Spleen (tissue), 11 donors: ENCODE measurements around the gene NUP214. TPM values are rescaled to one million over a fixed set of nuclear protein-coding genes. Genes with fewer than 3 reads are reported as not detected.

Experiments used
- DNase-seq: peaks from one replicate; pipeline ENCODE4 v3.0.0-alpha.2; 2020
- H3K27ac ChIP-seq, 8 donors: fragments of 200-600 bp; sonication (generic) in 7 of 8; 1 replicate in 4 of 8; 2 replicates in 4 of 8; pipeline versions ENCODE4 v1.5.0 to v1.8.0; 2016 to 2021; ENCODE audit warnings: inconsistent platforms in 4 of 8, mild to moderate bottlenecking in 4 of 8, moderate library complexity in 1 of 8
- H3K27me3 ChIP-seq, 7 donors: fragments of 200-600 bp; sonication (generic) in 6 of 7; replicated peaks in 1 of 7; 1 replicate in 4 of 7; 2 replicates in 3 of 7; pipeline versions ENCODE4 v1.5.0 to v1.8.0; 2016 to 2021; ENCODE audit warnings: inconsistent platforms in 3 of 7, mild to moderate bottlenecking in 1 of 7
- H3K36me3 ChIP-seq, 6 donors: fragments of 200-600 bp; sonication (generic) in 5 of 6; 1 replicate in 4 of 6; 2 replicates in 2 of 6; pipeline versions ENCODE4 v1.5.0 to v1.8.0; 2016 to 2021; ENCODE audit warnings: inconsistent platforms in 2 of 6
- H3K4me1 ChIP-seq, 6 donors: fragments of 200-600 bp; sonication (generic) in 5 of 6; 1 replicate in 3 of 6; 2 replicates in 3 of 6; pipeline versions ENCODE4 v1.5.0 to v1.8.0; 2016 to 2021; ENCODE audit warnings: inconsistent platforms in 3 of 6
- H3K4me3 ChIP-seq, 8 donors: fragments of 200-600 bp; sonication (generic) in 7 of 8; 1 replicate in 4 of 8; 2 replicates in 4 of 8; pipeline versions ENCODE4 v1.5.0 to v1.8.0; 2016 to 2021; ENCODE audit warnings: inconsistent platforms in 4 of 8, mild to moderate bottlenecking in 4 of 8, moderate library complexity in 2 of 8
- H3K9me3 ChIP-seq, 8 donors: fragments of 200-600 bp; sonication (generic) in 7 of 8; 1 replicate in 4 of 8; 2 replicates in 4 of 8; pipeline versions ENCODE4 v1.5.0 to v1.8.0; 2016 to 2021; ENCODE audit warnings: inconsistent platforms in 4 of 8
- POLR2A ChIP-seq, 3 donors: fragments of 450-650 bp; IDR thresholded peaks; one replicate each; pipeline ENCODE4 v1.5.1; 2017; ENCODE audit warnings: antibody characterized with exemption in 3 of 3, mild to moderate bottlenecking in 1 of 3
- POLR2AphosphoS5 ChIP-seq, 3 donors: sonication (generic); formaldehyde crosslinking; IDR thresholded peaks; one replicate each; pipeline ENCODE4 v1.5.1; 2017; ENCODE audit warnings: antibody characterized with exemption in 3 of 3
- whole genome bisulfite sequencing, 5 donors: extraction: QIAGEN DNeasy Blood & Tissue Kit in 3 of 5; methylation state at CpG; one replicate each; pipeline versions ENCODE4 v1.1.5 to v1.1.7; 2013 to 2018; 5-methylcytosine and 5-hydroxymethylcytosine counted together
- intact Hi-C: fragments of 100-400 bp; cut with DNase I; formaldehyde crosslinking; loops from one replicate; pipeline ENCODE4 v1.15.0; 2023; ENCODE audit warnings: low total_unique reads
- polyA plus RNA-seq, 3 donors: library from polyadenylated mRNA; stranded (reverse); fragments of 200-250 nt; gene quantifications; one replicate each; pipeline ENCODE4 v1.2.1, GENCODE V29; 2013
- small RNA-seq, 4 donors: library from RNA; depleted of rRNA; stranded (forward); fragments of <200 nt; gene quantifications; one replicate each; pipeline ENCODE3, GENCODE V24; 2016
- total RNA-seq, 7 donors: library from RNA; depleted of rRNA in 3 of 7; stranded (reverse); fragments of >200 nt in 3 of 7; fragmentation: NEBNext Ultra II Directional in 4 of 7; extraction: Animal tissue kit (Norgen Biotek cat#: 25700) in 4 of 7; gene quantifications; one replicate each; pipeline versions ENCODE4 v1.1.0 to v1.2.1, GENCODE V29; 2016 to 2021
- TF ChIP-seq, protein P1 (sequence below), 11 experiments: fragments of 200-600 bp in 7 of 11; fragments of 450-650 bp in 4 of 11; sonication (generic) in 4 of 11; IDR thresholded peaks in 8 of 11; conservative IDR thresholded peaks in 3 of 11; 1 replicate in 7 of 11; 2 replicates in 4 of 11; pipeline versions ENCODE4 v1.4.0 to v1.8.0; 2016 to 2021; ENCODE audit warnings: antibody characterized with exemption in 11 of 11, inconsistent platforms in 4 of 11, mild to moderate bottlenecking in 1 of 11
- donor health status: healthy with polysubstance abuse.
- donor health status: DM: no; HTN: no; CAD: no; lungs with moderate emphysema.
- donor health status: DM: no; HTN: no; CAD: no.
- donor health status: Bipolar disorder and iron deficiency.
- donor health status: healthy.
- donor health status: DM: no; HTN: no; CAD: no.
- donor health status: DM: yes; HTN: yes; CAD: no.

Gene NUP214
- total and polyA plus RNA-seq, 10 donors = 21.4 to 182 (median 121) TPM

DNA sequence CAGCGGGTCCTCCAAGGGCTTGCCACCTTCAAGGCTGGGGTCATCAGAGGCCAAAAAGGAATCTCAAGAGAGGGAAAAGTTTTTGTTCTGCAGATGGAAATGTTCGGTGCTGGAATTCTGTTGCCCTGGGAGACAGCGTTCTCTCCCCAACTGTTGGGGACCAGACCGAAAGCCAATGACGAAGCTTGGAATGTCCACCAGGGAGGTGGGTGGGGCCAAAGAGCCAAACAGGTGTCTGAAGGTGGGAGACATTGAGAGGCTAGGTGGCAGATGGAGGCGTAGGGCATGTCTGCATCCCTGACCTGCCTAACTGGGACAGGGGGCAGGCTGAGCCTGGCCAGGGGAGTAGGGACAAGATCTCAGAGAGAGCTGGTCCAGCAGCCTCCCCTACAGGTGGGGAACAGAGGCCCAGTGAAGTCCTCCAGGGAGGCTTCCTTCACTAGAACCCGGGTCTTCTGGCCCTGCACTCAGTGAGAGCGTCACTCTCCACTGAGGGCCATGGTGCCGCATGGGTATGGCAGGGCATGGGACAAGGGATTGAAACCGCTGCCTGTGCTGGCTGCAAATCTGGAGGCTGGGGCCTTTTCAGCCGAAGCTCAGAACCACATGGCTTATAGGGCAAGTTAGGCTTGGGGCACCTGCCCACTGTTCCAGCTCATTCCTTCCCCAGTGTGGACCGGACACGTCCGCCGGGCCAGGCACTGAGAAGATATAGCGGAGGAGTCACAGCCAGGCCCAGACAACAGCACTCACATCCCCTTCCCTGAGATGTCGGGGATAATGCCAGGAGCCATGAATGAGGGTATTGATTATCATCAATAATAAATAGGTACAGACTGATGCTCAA is 156.0 kb downstream of the NUP214 start:
- no peak for TF ChIP-seq POLR2AphosphoS5 (IDR thresholded peaks at IDR 0.05)
- TF ChIP-seq, protein P1, sequence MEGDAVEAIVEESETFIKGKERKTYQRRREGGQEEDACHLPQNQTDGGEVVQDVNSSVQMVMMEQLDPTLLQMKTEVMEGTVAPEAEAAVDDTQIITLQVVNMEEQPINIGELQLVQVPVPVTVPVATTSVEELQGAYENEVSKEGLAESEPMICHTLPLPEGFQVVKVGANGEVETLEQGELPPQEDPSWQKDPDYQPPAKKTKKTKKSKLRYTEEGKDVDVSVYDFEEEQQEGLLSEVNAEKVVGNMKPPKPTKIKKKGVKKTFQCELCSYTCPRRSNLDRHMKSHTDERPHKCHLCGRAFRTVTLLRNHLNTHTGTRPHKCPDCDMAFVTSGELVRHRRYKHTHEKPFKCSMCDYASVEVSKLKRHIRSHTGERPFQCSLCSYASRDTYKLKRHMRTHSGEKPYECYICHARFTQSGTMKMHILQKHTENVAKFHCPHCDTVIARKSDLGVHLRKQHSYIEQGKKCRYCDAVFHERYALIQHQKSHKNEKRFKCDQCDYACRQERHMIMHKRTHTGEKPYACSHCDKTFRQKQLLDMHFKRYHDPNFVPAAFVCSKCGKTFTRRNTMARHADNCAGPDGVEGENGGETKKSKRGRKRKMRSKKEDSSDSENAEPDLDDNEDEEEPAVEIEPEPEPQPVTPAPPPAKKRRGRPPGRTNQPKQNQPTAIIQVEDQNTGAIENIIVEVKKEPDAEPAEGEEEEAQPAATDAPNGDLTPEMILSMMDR (IDR thresholded peaks at IDR 0.05 in 8 of 11, conservative IDR thresholded peaks at IDR 0.05 in 3 of 11) = no peak
- no peak for TF ChIP-seq POLR2A (IDR thresholded peaks at IDR 0.05)
- DNase-seq = no peak
- no peaks in the 10 kb centered on the region for H3K9me3 ChIP-seq
- peaks cover 0 to 40% (median 25%) of the 10 kb centered on the region in 7 donors for H3K27me3 ChIP-seq
- WGBS, 5 donors = 87 to 95% (median 91%) methylated on average over 16 to 17 of the region's 17 CpGs
- H3K27ac ChIP-seq = no peak overlapping the region
- H3K4me1 ChIP-seq = peaks cover 4 to 50% (median 22%) of the 10 kb centered on the region in 6 donors
- intact Hi-C loops = loop anchor here (10.0 kb wide), 1 partner anchor 47 kb away; no protein-coding TSS in a partner anchor
- H3K36me3 ChIP-seq = no peaks in the 10 kb centered on the region
- H3K4me3 ChIP-seq = no peak overlapping the region

DNA sequence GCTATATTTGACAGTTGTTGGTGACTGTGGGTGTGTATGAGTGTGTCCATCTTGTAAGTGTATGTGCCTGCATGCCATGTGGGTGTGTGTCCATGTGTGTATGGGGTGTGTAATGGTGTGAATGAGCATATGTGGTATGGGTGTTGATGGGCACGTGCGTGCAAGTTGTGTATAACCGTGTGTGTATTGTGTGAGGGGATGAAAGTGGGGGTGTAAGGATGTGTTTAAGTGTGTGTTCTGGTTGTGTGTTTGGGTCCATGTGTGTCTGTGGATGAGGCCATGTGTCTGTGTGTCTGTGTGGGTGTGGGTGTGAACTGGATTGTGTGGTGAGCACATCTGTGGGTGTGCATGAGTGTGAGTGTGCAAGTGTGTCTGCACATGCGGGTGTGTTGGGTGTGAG is 156.8 kb downstream of the NUP214 start:
- 77 to 87% (median 83%) methylated on average over 4 of the region's 4 CpGs for WGBS, 5 donors

DNA sequence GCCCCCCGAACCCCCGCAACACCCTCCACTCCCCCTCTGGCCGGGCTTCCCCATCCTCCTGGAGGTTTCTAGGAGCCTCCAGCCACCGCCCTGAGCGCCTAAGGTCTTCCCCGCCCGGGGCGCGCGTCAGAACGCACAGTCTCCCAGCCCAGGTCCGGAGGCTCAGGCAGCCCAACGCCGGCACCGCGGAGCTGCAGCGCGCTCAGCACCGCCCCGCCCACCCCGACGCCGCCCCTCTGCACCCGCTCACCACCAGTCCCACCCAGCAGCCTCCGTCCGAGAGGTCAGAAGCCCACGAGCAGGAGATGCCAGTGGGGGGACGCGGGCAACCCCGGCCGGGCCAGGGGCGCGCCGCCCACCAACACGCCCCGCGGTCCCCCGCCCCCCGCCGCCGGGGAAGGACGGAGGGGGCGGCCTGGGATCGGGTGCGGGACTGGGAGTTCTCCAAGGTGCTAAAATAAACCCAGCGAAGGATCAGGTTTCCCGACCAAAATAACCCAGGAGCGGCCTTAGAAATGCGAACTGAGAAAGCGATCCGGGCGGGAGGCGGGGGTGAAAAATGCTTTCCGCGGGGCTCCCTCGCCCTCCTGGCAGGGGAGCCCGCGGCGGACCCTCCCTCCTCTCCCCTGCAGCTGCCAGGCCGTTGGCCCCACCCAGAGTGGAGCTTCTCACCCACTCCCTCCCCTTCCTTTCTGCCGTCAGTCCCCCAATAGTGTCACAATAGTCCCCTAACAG is 157.5 kb downstream of the NUP214 start:
- intact Hi-C loops = loop anchor here (10.0 kb wide), 1 partner anchor 48 kb away; no protein-coding TSS in a partner anchor
- TF ChIP-seq POLR2A (IDR thresholded peaks at IDR 0.05) (no peak), POLR2AphosphoS5 (IDR thresholded peaks at IDR 0.05) (no peak)
- TF ChIP-seq, protein P1 (IDR thresholded peaks at IDR 0.05 in 8 of 11, conservative IDR thresholded peaks at IDR 0.05 in 3 of 11) = no peak
- H3K4me3 ChIP-seq = peak overlapping the region in 4 of 8 donors; percentile 6 to 54 (median 18)
- 3 to 7% (median 5%) methylated on average over 23 to 61 of the region's 61 CpGs for WGBS, 5 donors
- H3K27ac ChIP-seq = no peak overlapping the region
- H3K36me3 ChIP-seq = no peaks in the 10 kb centered on the region
- peaks cover 4 to 42% (median 22%) of the 10 kb centered on the region in 6 donors for H3K4me1 ChIP-seq
- H3K27me3 ChIP-seq = peaks cover 0 to 40% (median 25%) of the 10 kb centered on the region in 7 donors
- DNase-seq = no peak
- no peaks in the 10 kb centered on the region for H3K9me3 ChIP-seq

More for the DNA sequence above, 156.8 kb downstream of the NUP214 start:
- no peak for DNase-seq
- Histone ChIP-seq H3K36me3 (no peaks in the 10 kb centered on the region), H3K4me1 (peaks cover 4 to 46% (median 22%) of the 10 kb centered on the region in 6 donors), H3K27me3 (peaks cover 0 to 40% (median 25%) of the 10 kb centered on the region in 7 donors), H3K27ac (no peak overlapping the region), H3K4me3 (peak overlapping the region in 1 of 8 donors; percentile 54), H3K9me3 (no peaks in the 10 kb centered on the region)
- no peak for TF ChIP-seq POLR2AphosphoS5 (IDR thresholded peaks at IDR 0.05)
- TF ChIP-seq, protein P1 (IDR thresholded peaks at IDR 0.05 in 8 of 11, conservative IDR thresholded peaks at IDR 0.05 in 3 of 11) = no peak
- no peak for TF ChIP-seq POLR2A (IDR thresholded peaks at IDR 0.05)
- intact Hi-C loops = loop anchor here (10.0 kb wide), 1 partner anchor 47 kb away; no protein-coding TSS in a partner anchor

Small RNA genes within 50 kb of the gene (small RNA-seq; reads per million reads assigned to genes)
- gene RNU6-881P = 0 reads per million in 4 donors

Other genes starting within 250 kb of the NUP214 start
- gene QRFP, start 228.8 kb upstream of the NUP214 start, total RNA-seq = not detected
- gene QRFP, start 228.8 kb upstream of the NUP214 start, polyA plus RNA-seq = under 1 TPM in 2 of 3 donors, not detected in 1; 0.13 to 0.16 TPM
- under 1 TPM in 4 of 7 donors, not detected in 3; 0.26 to 0.51 (median 0.44) TPM for gene FIBCD1, start 186.3 kb upstream of the NUP214 start, total RNA-seq
- gene FIBCD1, start 186.3 kb upstream of the NUP214 start, polyA plus RNA-seq = under 1 TPM; 0.02 to 0.35 (median 0.06) TPM
- gene LAMC3, start 116.4 kb upstream of the NUP214 start, total RNA-seq = 10 to 100 TPM; 11.7 to 79.5 (median 36.2) TPM
- 10 to 100 TPM in 2 of 3 donors, 1 to 10 TPM in 1; 9.1 to 30.1 (median 20.5) TPM for gene LAMC3, start 116.4 kb upstream of the NUP214 start, polyA plus RNA-seq
- gene AIF1L, start 29.1 kb upstream of the NUP214 start, total RNA-seq = 100 to 1,000 TPM; 141 to 596 (median 254) TPM
- gene AIF1L, start 29.1 kb upstream of the NUP214 start, polyA plus RNA-seq = 100 to 1,000 TPM in 1 of 3 donors, 10 to 100 TPM in 2; 47.4 to 251 (median 59.4) TPM
- gene FAM78A, start 150.9 kb downstream of the NUP214 start, total RNA-seq = 10 to 100 TPM; 23.3 to 40.3 (median 32.3) TPM
- 10 to 100 TPM; 17.0 to 26.1 (median 17.4) TPM for gene FAM78A, start 150.9 kb downstream of the NUP214 start, polyA plus RNA-seq
- 1 to 10 TPM; 2.3 to 3.8 (median 3.1) TPM for gene PLPP7, start 164.1 kb downstream of the NUP214 start, total RNA-seq
- gene PLPP7, start 164.1 kb downstream of the NUP214 start, polyA plus RNA-seq = 1 to 10 TPM; 1.1 to 2.1 (median 1.3) TPM